Heart right ventricle (tissue), 16 donors: ENCODE measurements around the gene TMEM253. TPM values are rescaled to one million over a fixed set of nuclear protein-coding genes. Genes with fewer than 3 reads are reported as not detected.

Experiments
- ATAC-seq, 8 donors: fragments of 200-7000 bp; cut with Tn5 transposase; one replicate each; pipeline ENCODE4 v1.9.1; 2020; ENCODE audit warnings: mild to moderate bottlenecking in 8 of 8, moderate library complexity in 8 of 8, moderate number of reproducible peaks in 1 of 8
- DNase-seq, 2 donors: peaks; one replicate each; pipeline ENCODE4 v3.0.0-alpha.2; 2020
- H3K27ac ChIP-seq, 10 donors: fragments of 200-600 bp; sonication (generic) in 2 of 10; one replicate each; pipeline versions ENCODE4 v1.5.0 to v1.8.0; 2020 to 2022; ENCODE audit warnings: mild to moderate bottlenecking in 3 of 10
- H3K27me3 ChIP-seq, 7 donors: fragments of 200-600 bp; one replicate each; pipeline ENCODE4 v1.8.0; 2021 to 2022; ENCODE audit warnings: mild to moderate bottlenecking in 2 of 7
- H3K36me3 ChIP-seq, 9 donors: fragments of 200-600 bp; sonication (generic) in 1 of 9; one replicate each; pipeline versions ENCODE4 v1.5.0 to v1.8.0; 2020 to 2022; ENCODE audit warnings: mild to moderate bottlenecking in 2 of 9
- H3K4me1 ChIP-seq, 9 donors: fragments of 200-600 bp; sonication (generic) in 1 of 9; one replicate each; pipeline versions ENCODE4 v1.5.0 to v1.8.0; 2020 to 2022; ENCODE audit warnings: mild to moderate bottlenecking in 4 of 9
- H3K4me3 ChIP-seq, 10 donors: fragments of 200-600 bp; sonication (generic) in 2 of 10; one replicate each; pipeline versions ENCODE4 v1.5.0 to v1.8.0; 2020 to 2022; ENCODE audit warnings: mild to moderate bottlenecking in 7 of 10, moderate library complexity in 2 of 10
- H3K9me3 ChIP-seq, 11 donors: fragments of 200-600 bp in 10 of 11; sonication (generic) in 2 of 11; one replicate each; pipeline versions ENCODE4 v1.5.0 to v1.8.0; 2013 to 2022; ENCODE audit warnings: mild to moderate bottlenecking in 2 of 11, control low read depth in 1 of 11, moderate library complexity in 1 of 11
- CTCF ChIP-seq, 9 donors: fragments of 200-600 bp; sonication (generic) in 2 of 9; IDR thresholded peaks; one replicate each; pipeline versions ENCODE4 v1.5.0 to v1.8.0; 2021 to 2022; ENCODE audit warnings: antibody characterized with exemption in 9 of 9, mild to moderate bottlenecking in 5 of 9, moderate library complexity in 1 of 9
- WGBS, 2 donors: extraction: QIAGEN DNeasy Blood & Tissue Kit; methylation state at CpG; one replicate each; pipeline ENCODE4 v1.1.7; 2013; ENCODE audit warnings: inconsistent platforms in 1 of 2; 5-methylcytosine and 5-hydroxymethylcytosine counted together
- intact Hi-C, 10 donors: fragments of 100-400 bp; cut with DNase I; formaldehyde crosslinking; loops; one replicate each; pipeline versions ENCODE4 v1.11.1 to v1.14.2; 2022
- long read RNA-seq, 3 donors: library from polyadenylated mRNA; unstranded; transcript quantifications; one replicate each; pipeline ENCODE4 v2.0.0, GENCODE V29; 2020 to 2021
- polyA plus RNA-seq, 2 donors: library from polyadenylated mRNA; stranded (reverse); fragments of 200-250 nt; gene quantifications; one replicate each; pipeline ENCODE4 v1.2.3, GENCODE V29; 2013
- total RNA-seq, 10 donors: library from RNA; stranded (reverse); fragmentation: NEBNext Ultra II Directional in 3 of 10; extraction: Animal tissue kit (Norgen Biotek cat#: 25700) in 3 of 10; gene quantifications; one replicate each; pipeline versions ENCODE4 v1.2.1 to v1.2.4, GENCODE V29; 2021 to 2023
- donor health status: Arrhythmogenic right ventricular cardiomyopathy.
- donor health status: ischemic (EF 13 %, LVEDD 7.1; RV severe dilation, severe dysfunction).
- donor health status: healthy with polysubstance abuse.
- donor health status: DM: no; HTN: yes; CAD: no.
- donor health status: DM: no; HTN: no; CAD: no.
- donor health status: ischemic (EF 25% LVEDD 6.9; RV normal size, moderate dysfunction).
- donor health status: ischemic (EF 25% LVEDD 5.7; RV mildly dilated, moderate dysfunction).
- donor health status: healthy.
- donor health status: DM: yes; HTN: yes; CAD: no.
- donor health status: Ischemic cardiomyopathy.
- donor health status: ischemic (EF 35%, LVEDD 5.7; RV mildly dilated, moderate dysfunction).
- donor health status: nonischemic (EF 11% LVEDD 7.7; RV severe dilation, severe dysfunction).
- donor health status: DM: yes; HTN: yes; CAD: no.
- donor health status: PGD.
- donor health status: ischemic (EF 29% LVEDD 5.4; RV normal size, mild dysfunction).
- donor health status: nonischemic (EF 23%, LVEDD 6.1; RV moderate dilation, normal function).

TMEM253 gene
- total RNA-seq, result under 1 TPM in 9 of 10 donors, not detected in 1; 0.16 to 0.45 (median 0.28) TPM
- 1 to 10 TPM in 1 of 2 donors, under 1 TPM in 1; 0.30 to 1.1 TPM for polyA plus RNA-seq
- long read RNA-seq, donor 1, result 0 reads
- long read RNA-seq, donor 2, result 0 reads
- long read RNA-seq, donor 3, result 0 reads

- WGBS, 2 donors, result 91 to 92% methylated on average over 5 of the region's 5 CpGs
- ATAC-seq, result no peak
- Histone ChIP-seq H3K36me3 (no peaks in the 10 kb centered on the region), H3K9me3 (no peaks in the 10 kb centered on the region), H3K27ac (peak within 1 kb of the TSS in 2 of 10 donors; percentile 84 to 91), H3K27me3 (no peaks in the 10 kb centered on the region), H3K4me3 (no peak within 1 kb of the TSS), H3K4me1 (peaks cover 2 to 59% (median 37%) of the 10 kb centered on the region in 9 donors)
- intact Hi-C loops, result loop anchor here in 4 of 10 donors (5.0 to 10.0 kb wide), 6 partner anchors 34 to 416 kb away; partner anchors contain the start of genes ANG (in 2 of the 4), RNASE4 (in 2 of the 4) and NDRG2 (in 1 of the 4)
- TF ChIP-seq CTCF (IDR thresholded peaks at IDR 0.05), result no peak
- no peak for DNase-seq
These were observed at the start of gene TMEM253 for GRCh38 chr14:21100931-21101330. Gene TMEM253 (plus strand): TSS chr14:21101066. CDS start chr14:21101344, 278 bp downstream.

- Histone ChIP-seq H3K4me3 (no peak overlapping the region), H3K4me1 (peaks cover 0 to 16% (median 4%) of the 10 kb centered on the region in 9 donors), H3K27ac (no peak overlapping the region), H3K36me3 (no peaks in the 10 kb centered on the region), H3K9me3 (no peaks in the 10 kb centered on the region), H3K27me3 (no peaks in the 10 kb centered on the region)
- TF ChIP-seq CTCF (IDR thresholded peaks at IDR 0.05), result no peak
- intact Hi-C loops, result loop anchor here in 1 of 10 donors (10.0 kb wide), 1 partner anchor 509 kb away; no protein-coding TSS in a partner anchor
- 94% methylated on average over 20 of the region's 20 CpGs for WGBS, 2 donors
- ATAC-seq (no peak), DNase-seq (no peak)
These were observed 47.4 kb upstream of the TMEM253 start for GRCh38 chr14:21053184-21054122.

GRCh38 chr14:21054123-21054767 is 46.6 kb upstream of the TMEM253 start:
- Histone ChIP-seq H3K27me3 (no peaks in the 10 kb centered on the region), H3K36me3 (no peaks in the 10 kb centered on the region), H3K9me3 (no peaks in the 10 kb centered on the region), H3K4me3 (no peak overlapping the region), H3K27ac (no peak overlapping the region), H3K4me1 (peaks cover 0 to 10% (median 0%) of the 10 kb centered on the region in 9 donors)
- intact Hi-C loops, result loop anchor here in 1 of 10 donors (10.0 kb wide), 1 partner anchor 509 kb away; no protein-coding TSS in a partner anchor
- no peak for TF ChIP-seq CTCF (IDR thresholded peaks at IDR 0.05)
- 74 to 83% methylated on average over 3 of the region's 3 CpGs for whole genome bisulfite sequencing, 2 donors
- ATAC-seq, result peak in 1 of 8 donors; percentile 30
- DNase-seq, result no peak

GRCh38 chr14:21054768-21055145 is 46.1 kb upstream of the TMEM253 start:
- Histone ChIP-seq H3K4me1 (peaks cover 0 to 10% (median 0%) of the 10 kb centered on the region in 9 donors), H3K36me3 (no peaks in the 10 kb centered on the region), H3K27ac (no peak overlapping the region), H3K27me3 (no peaks in the 10 kb centered on the region), H3K9me3 (no peaks in the 10 kb centered on the region), H3K4me3 (no peak overlapping the region)
- no peak for TF ChIP-seq CTCF (IDR thresholded peaks at IDR 0.05)
- DNase-seq (no peak), ATAC-seq (no peak)
- intact Hi-C loops, result loop anchor here in 1 of 10 donors (10.0 kb wide), 1 partner anchor 510 kb away; no protein-coding TSS in a partner anchor
- 80 to 87% methylated on average over 4 of the region's 4 CpGs for WGBS, 2 donors
